GM21515 (cell line): ENCODE data around the gene NAT14.
"Not testable (repeated sequence)": the region's sequence is repeated elsewhere in the genome, so short reads cannot be mapped to it uniquely, and the experiment has no call there.

ENCODE experiments used
- ATAC-seq: cut with Tn5 transposase; IDR thresholded peaks from one replicate; pipeline ENCODE4 v1.9.1; 2021; ENCODE audit not compliant: unreplicated experiment

The NAT14 gene

GRCh38 chr19:55534280-55534679 lies 49.3 kb downstream of the NAT14 start:
- ATAC-seq: not testable (repeated sequence)

- ATAC-seq: no peak
These were observed 50.4 kb downstream of the NAT14 start for GRCh38 chr19:55535173-55535964.

DNA sequence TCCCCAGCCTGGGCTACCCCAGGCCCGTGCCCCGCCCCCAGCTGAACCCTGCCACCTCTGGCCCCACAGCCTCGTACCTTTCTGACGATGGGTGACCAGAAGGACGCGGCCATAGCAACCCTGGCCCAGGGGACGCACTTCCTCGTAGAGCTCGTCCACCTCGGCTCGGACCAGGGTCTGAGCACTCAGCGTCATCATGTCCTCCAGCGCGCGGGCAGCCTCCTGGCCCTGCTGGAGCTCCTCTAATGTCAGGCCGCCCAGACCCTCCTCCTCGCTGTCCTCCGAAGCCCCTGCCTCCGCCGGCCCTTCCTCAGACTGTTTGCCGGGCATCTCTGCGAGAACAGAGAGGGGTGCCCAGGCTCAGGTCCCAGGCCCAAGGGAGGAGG lies 51.0 kb downstream of the NAT14 start:
- ATAC-seq: no peak

GRCh38 chr19:55536366-55536765 lies 51.4 kb downstream of the NAT14 start:
- ATAC-seq: no peak
